B cell (primary cell): Measurements from ENCODE around the gene GPR119. TPM values are rescaled to one million over a fixed set of nuclear protein-coding genes. Genes with fewer than 3 reads are reported as not detected.

Experiments used
- ATAC-seq: fragments of 200-7000 bp; cut with Tn5 transposase; one replicate; pipeline ENCODE4 v1.10.0; 2021; ENCODE audit warnings: low read depth, mild to moderate bottlenecking, moderate number of reproducible peaks, moderate library complexity
- CTCF ChIA-PET: fragments of 350-600 bp; sonication (Branson Sonifier 250); formaldehyde crosslinking; loops from one replicate; lab custom pipeline; 2021; ENCODE audit warnings: antibody characterized with exemption, inconsistent platforms; lab: Charles Lee
- POLR2A ChIA-PET: fragments of 350-600 bp; sonication (Branson Sonifier 250); formaldehyde crosslinking; loops from one replicate; lab custom pipeline; 2021; ENCODE audit warnings: antibody characterized with exemption; lab: Charles Lee
- DNase-seq: peaks from one replicate; pipeline ENCODE4 v3.0.0; 2013
- H2AFZ ChIP-seq: 2 replicates; pipeline ENCODE4 v1.6.1; 2012; ENCODE audit warnings: mild to moderate bottlenecking, low read depth, low read length; ENCODE audit not compliant: insufficient read depth, poor library complexity, severe bottlenecking
- H3K27ac ChIP-seq, 2 donors: 1 replicate in 1 of 2; 2 replicates in 1 of 2; pipeline ENCODE4 v1.5.1; 2012 to 2013; ENCODE audit warnings: low read length in 2 of 2, mild to moderate bottlenecking in 2 of 2, moderate library complexity in 1 of 2
- H3K27me3 ChIP-seq, 4 experiments: fragments of 200-600 bp in 1 of 4; sonication (generic) in 1 of 4; replicated peaks in 1 of 4; 1 replicate in 2 of 4; 2 replicates in 2 of 4; pipeline versions ENCODE4 v1.6.1 to v1.7.0; 2013 to 2016; ENCODE audit warnings: low read length in 3 of 4, mild to moderate bottlenecking in 2 of 4, mixed read lengths in 1 of 4, moderate library complexity in 1 of 4; ENCODE audit not compliant: insufficient read depth in 4 of 4, control insufficient read depth in 3 of 4; ENCODE audit errors: control extremely low read depth in 1 of 4
- H3K36me3 ChIP-seq, 2 experiments: replicated peaks in 1 of 2; 1 replicate in 1 of 2; 2 replicates in 1 of 2; pipeline versions ENCODE4 v1.6.1 to v1.7.1; 2013; ENCODE audit warnings: low read length in 1 of 2; ENCODE audit not compliant: insufficient read depth in 2 of 2, control insufficient read depth in 1 of 2; ENCODE audit errors: control extremely low read depth in 1 of 2, extremely low read depth in 1 of 2
- H3K4me1 ChIP-seq, 2 donors: fragments of 200-600 bp in 1 of 2; sonication (generic) in 1 of 2; 1 replicate in 1 of 2; 2 replicates in 1 of 2; pipeline versions ENCODE4 v1.5.1 to v1.6.1; 2013 to 2017; ENCODE audit warnings: low read length in 2 of 2; ENCODE audit not compliant: control insufficient read depth in 2 of 2, insufficient read depth in 2 of 2
- H3K4me2 ChIP-seq: replicated peaks from 2 replicates; pipeline ENCODE3; 2012; ENCODE audit warnings: mild to moderate bottlenecking, low read depth, low read length; ENCODE audit not compliant: poor library complexity, severe bottlenecking
- H3K4me3 ChIP-seq, 5 experiments: fragments of 200-600 bp in 1 of 5; sonication (generic) in 1 of 5; 1 replicate in 3 of 5; 2 replicates in 2 of 5; pipeline versions ENCODE4 v1.5.1 to v1.7.0; 2011 to 2016; ENCODE audit warnings: low read length in 4 of 5, mild to moderate bottlenecking in 4 of 5, low read depth in 2 of 5, control low read depth in 1 of 5, moderate library complexity in 1 of 5; ENCODE audit not compliant: insufficient read depth in 1 of 5; ENCODE audit errors: control extremely low read depth in 1 of 5, extremely low read depth in 1 of 5
- H3K79me2 ChIP-seq: fragments of 200-600 bp; sonication (generic); one replicate; pipeline ENCODE4 v1.6.0; 2016; ENCODE audit warnings: low read length; ENCODE audit not compliant: control insufficient read depth, insufficient read depth
- H3K9ac ChIP-seq: fragments of 200-600 bp; sonication (generic); 2 replicates; pipeline ENCODE4 v1.6.1; 2017; ENCODE audit warnings: mild to moderate bottlenecking, low read length, moderate library complexity
- H3K9me3 ChIP-seq, 3 donors: one replicate each; pipeline versions ENCODE4 v1.6.1 to v1.7.1; 2013; ENCODE audit warnings: low read length in 2 of 3; ENCODE audit not compliant: control insufficient read depth in 2 of 3, insufficient read depth in 1 of 3; ENCODE audit errors: control extremely low read depth in 1 of 3
- H4K20me1 ChIP-seq: 2 replicates; pipeline ENCODE4 v1.6.0; 2012; ENCODE audit warnings: mild to moderate bottlenecking, low read length; ENCODE audit not compliant: insufficient read depth, control insufficient read depth, poor library complexity, severe bottlenecking
- H3K27ac Mint-ChIP-seq: one replicate; pipeline ENCODE4 v1.8.0; 2021; ENCODE audit warnings: mixed read lengths
- H3K27me3 Mint-ChIP-seq: one replicate; pipeline ENCODE4 v1.8.0; 2021; ENCODE audit warnings: mixed read lengths
- H3K4me1 Mint-ChIP-seq: one replicate; pipeline ENCODE4 v1.8.0; 2021; ENCODE audit warnings: mixed read lengths
- H3K4me3 Mint-ChIP-seq: one replicate; pipeline ENCODE4 v1.8.0; 2021; ENCODE audit warnings: mixed read lengths
- H3K9me3 Mint-ChIP-seq: one replicate; pipeline ENCODE4 v1.8.0; 2022; ENCODE audit warnings: mixed read lengths; ENCODE audit not compliant: insufficient read depth
- CTCF ChIP-seq: fragments of 200-600 bp; IDR thresholded peaks from one replicate; pipeline ENCODE4 v1.8.0; 2022; ENCODE audit warnings: antibody characterized with exemption, mild to moderate bottlenecking
- EZH2 ChIP-seq: IDR thresholded peaks from 2 replicates; pipeline ENCODE4 v1.6.1; 2012; ENCODE audit warnings: borderline replicate concordance, low read depth, mild to moderate bottlenecking, moderate library complexity, low read length; ENCODE audit not compliant: insufficient read depth, poor library complexity, severe bottlenecking
- WGBS: methylation state at CpG from one replicate; pipeline ENCODE4 v1.1.5; 2013; ENCODE audit warnings: missing lambda C conversion rate; ENCODE audit not compliant: insufficient coverage; 5-methylcytosine and 5-hydroxymethylcytosine counted together
- intact Hi-C: fragments of 100-400 bp; cut with micrococcal nuclease; formaldehyde crosslinking; loops from one replicate; pipeline ENCODE4 v1.10.0; 2022
- polyA plus RNA-seq: library from polyadenylated mRNA; depleted of rRNA; stranded (reverse); fragments of >200 nt; gene quantifications from 2 replicates; pipeline ENCODE4 v1.2.3, GENCODE V29; 2012
- total RNA-seq, 2 donors: library from RNA; stranded (reverse); fragments of 120-200 nt in 1 of 2; gene quantifications; 1 replicate in 1 of 2; 2 replicates in 1 of 2; pipeline versions ENCODE4 v1.2.3 to v1.2.4, GENCODE V29; 2013 to 2022

GPR119 gene
- total and polyA plus RNA-seq, 2 donors (not counting 1 experiment from before 2014, with no cell fraction given): not detected

- peaks cover 4% of the 10 kb centered on the region for H3K27me3 Mint-ChIP-seq
- Histone ChIP-seq H3K36me3 (no peaks in the 10 kb centered on the region), H3K79me2 (no peaks in the 10 kb centered on the region), H3K4me1 (no peaks in the 10 kb centered on the region), H3K27ac (no peak overlapping the region), H4K20me1 (no peaks in the 10 kb centered on the region), H3K4me3 (no peak overlapping the region), H2AFZ (no peak overlapping the region), H3K9ac (no peak overlapping the region), H3K4me2 (no peak overlapping the region), H3K9me3 (peaks cover 0 to 2% (median 0%) of the 10 kb centered on the region in 3 donors), H3K27me3 (no peaks in the 10 kb centered on the region)
- no peak for TF ChIP-seq EZH2
- no peak for TF ChIP-seq CTCF
- 100% methylated on average over 2 of the region's 6 CpGs for WGBS
- intact Hi-C loops: no loop called here
- POLR2A ChIA-PET: no interaction called here
- no peak for ATAC-seq
- no peak overlapping the region for H3K4me3 Mint-ChIP-seq
- CTCF ChIA-PET: no interaction called here
- H3K4me1 Mint-ChIP-seq: no peaks in the 10 kb centered on the region
- DNase-seq: no peak
- no peak overlapping the region for H3K27ac Mint-ChIP-seq
- H3K9me3 Mint-ChIP-seq: no peaks in the 10 kb centered on the region
These were observed 41.1 kb upstream of the GPR119 start for GRCh38 chrX:130426531-130426930.

- Histone ChIP-seq H2AFZ (no peak overlapping the region), H3K27me3 (no peaks in the 10 kb centered on the region), H3K4me2 (no peak overlapping the region), H3K4me1 (no peaks in the 10 kb centered on the region), H3K9ac (no peak overlapping the region), H4K20me1 (no peaks in the 10 kb centered on the region), H3K4me3 (no peak overlapping the region), H3K36me3 (no peaks in the 10 kb centered on the region), H3K27ac (no peak overlapping the region), H3K79me2 (no peaks in the 10 kb centered on the region), H3K9me3 (no peaks in the 10 kb centered on the region)
- no peak for ATAC-seq
- 100% methylated on average over 1 of the region's 2 CpGs for WGBS
- TF ChIP-seq EZH2 (no peak), CTCF (no peak)
- H3K27me3 Mint-ChIP-seq: peaks cover 4% of the 10 kb centered on the region
- H3K27ac Mint-ChIP-seq: no peak overlapping the region
- no peaks in the 10 kb centered on the region for H3K4me1 Mint-ChIP-seq
- POLR2A ChIA-PET: no interaction called here
- no peak for DNase-seq
- H3K9me3 Mint-ChIP-seq: no peaks in the 10 kb centered on the region
- no peak overlapping the region for H3K4me3 Mint-ChIP-seq
- intact Hi-C loops: no loop called here
- CTCF ChIA-PET: no interaction called here
These were observed 33.8 kb upstream of the GPR119 start for GRCh38 chrX:130419263-130419662.
